H9 (cell line): Measurements from ENCODE around the gene HS3ST4. TPM values are rescaled to one million over a fixed set of nuclear protein-coding genes. Genes with fewer than 3 reads are reported as not detected.

Experiments
- DNase-seq: peaks from one replicate; pipeline ENCODE4 v3.0.0-alpha.2; 2017
- H2AFZ ChIP-seq: one replicate; pipeline ENCODE4 v1.6.1; 2013; ENCODE audit warnings: mild to moderate bottlenecking, low read length, control low read depth, moderate library complexity
- H2AK5ac ChIP-seq: 2 replicates; pipeline ENCODE4 v1.6.1; 2013; ENCODE audit warnings: low read length, control low read depth, mixed read lengths; ENCODE audit not compliant: insufficient read length
- H2BK120ac ChIP-seq: one replicate; pipeline ENCODE4 v1.6.1; 2013; ENCODE audit warnings: low read depth, mild to moderate bottlenecking, low read length, control low read depth, inconsistent platforms; ENCODE audit not compliant: poor library complexity, severe bottlenecking
- H2BK12ac ChIP-seq: 2 replicates; pipeline ENCODE4 v1.6.1; 2013; ENCODE audit warnings: low read length, control low read depth, mixed read lengths, low read depth; ENCODE audit not compliant: insufficient read length
- H2BK15ac ChIP-seq: 2 replicates; pipeline ENCODE4 v1.6.1; 2013; ENCODE audit warnings: low read depth, low read length, control low read depth
- H2BK20ac ChIP-seq: one replicate; pipeline ENCODE4 v1.6.1; 2013; ENCODE audit warnings: low read depth, mild to moderate bottlenecking, low read length, control low read depth, inconsistent platforms; ENCODE audit not compliant: poor library complexity, severe bottlenecking
- H2BK5ac ChIP-seq: 2 replicates; pipeline ENCODE4 v1.6.1; 2013; ENCODE audit warnings: low read length, control low read depth, mixed read lengths; ENCODE audit not compliant: insufficient read length
- H3K14ac ChIP-seq: 2 replicates; pipeline ENCODE4 v1.6.1; 2013; ENCODE audit warnings: low read length, control low read depth; ENCODE audit not compliant: insufficient read depth
- H3K18ac ChIP-seq: 2 replicates; pipeline ENCODE4 v1.6.1; 2013; ENCODE audit warnings: low read depth, mild to moderate bottlenecking, mixed read lengths, low read length, control low read depth; ENCODE audit not compliant: insufficient read length
- H3K23ac ChIP-seq: 2 replicates; pipeline ENCODE4 v1.6.1; 2013; ENCODE audit warnings: low read length, control low read depth, mixed read lengths, low read depth; ENCODE audit not compliant: insufficient read length
- H3K23me2 ChIP-seq: 2 replicates; pipeline ENCODE4 v1.6.1; 2013; ENCODE audit warnings: low read depth, mild to moderate bottlenecking, mixed read lengths, low read length, control low read depth; ENCODE audit not compliant: insufficient read length, poor library complexity, severe bottlenecking
- H3K27ac ChIP-seq: 2 replicates; pipeline ENCODE4 v1.5.1; 2013; ENCODE audit warnings: low read length, control low read depth, mixed read lengths, low read depth; ENCODE audit not compliant: insufficient read length
- H3K27me3 ChIP-seq: 2 replicates; pipeline ENCODE4 v1.6.1; 2013; ENCODE audit warnings: low read length, control low read depth, inconsistent platforms; ENCODE audit not compliant: insufficient read depth
- H3K4ac ChIP-seq: 2 replicates; pipeline ENCODE4 v1.6.1; 2013; ENCODE audit warnings: low read depth, mild to moderate bottlenecking, control low read depth, inconsistent platforms, low read length, moderate library complexity
- H3K4me1 ChIP-seq: 2 replicates; pipeline ENCODE4 v1.6.1; 2013; ENCODE audit warnings: low read length, control low read depth, inconsistent platforms; ENCODE audit not compliant: insufficient read depth
- H3K4me2 ChIP-seq: 2 replicates; pipeline ENCODE4 v1.6.1; 2013; ENCODE audit warnings: low read length, control low read depth, mixed read lengths; ENCODE audit not compliant: insufficient read length, insufficient read depth
- H3K56ac ChIP-seq: 2 replicates; pipeline ENCODE4 v1.6.1; 2013; ENCODE audit warnings: low read depth, mild to moderate bottlenecking, mixed read lengths, low read length, control low read depth; ENCODE audit not compliant: insufficient read length
- H3K79me1 ChIP-seq: 2 replicates; pipeline ENCODE4 v1.6.1; 2013; ENCODE audit warnings: low read depth, mild to moderate bottlenecking, moderate library complexity, low read length, control low read depth, inconsistent platforms; ENCODE audit not compliant: insufficient read depth, poor library complexity, severe bottlenecking
- H3K79me2 ChIP-seq: 2 replicates; pipeline ENCODE4 v1.6.1; 2013; ENCODE audit warnings: low read length, control low read depth, inconsistent platforms; ENCODE audit not compliant: insufficient read depth
- H3K9ac ChIP-seq: 2 replicates; pipeline ENCODE4 v1.6.1; 2013; ENCODE audit warnings: low read length, control low read depth, mixed read lengths; ENCODE audit not compliant: insufficient read length; ENCODE audit errors: extremely low read depth
- H3K9me3 ChIP-seq: one replicate; pipeline ENCODE4 v1.6.1; 2013; ENCODE audit warnings: low read depth, low read length, inconsistent platforms; ENCODE audit not compliant: control insufficient read depth
- H3T11ph ChIP-seq: one replicate; pipeline ENCODE4 v1.6.1; 2013; ENCODE audit warnings: mild to moderate bottlenecking, low read length, control low read depth, inconsistent platforms
- H4K20me1 ChIP-seq: one replicate; pipeline ENCODE4 v1.6.1; 2013; ENCODE audit not compliant: control insufficient read depth, insufficient read length, insufficient read depth
- H4K5ac ChIP-seq: 2 replicates; pipeline ENCODE4 v1.6.1; 2013; ENCODE audit warnings: low read depth, mild to moderate bottlenecking, mixed read lengths, low read length, control low read depth; ENCODE audit not compliant: insufficient read length
- H4K8ac ChIP-seq: replicated peaks from 2 replicates; pipeline ENCODE4 v1.6.1; 2013; ENCODE audit warnings: low read length, control low read depth, mixed read lengths, low read depth; ENCODE audit not compliant: insufficient read length
- H4K91ac ChIP-seq: 2 replicates; pipeline ENCODE4 v1.6.1; 2013; ENCODE audit warnings: low read depth, mild to moderate bottlenecking, moderate library complexity, mixed read lengths, low read length, control low read depth; ENCODE audit not compliant: insufficient read length
- H3K27ac Mint-ChIP-seq, 3 experiments: 2 replicates in 2 of 3; 3 replicates in 1 of 3; pipeline ENCODE4 v1.8.0; 2020 to 2021; ENCODE audit warnings: mixed read lengths in 3 of 3, mild to moderate bottlenecking in 1 of 3, moderate library complexity in 1 of 3
- H3K27me3 Mint-ChIP-seq: 2 replicates; pipeline ENCODE4 v1.8.0; 2021; ENCODE audit warnings: low read depth, mild to moderate bottlenecking, moderate library complexity, mixed read lengths
- H3K36me3 Mint-ChIP-seq, 3 experiments: 2 replicates in 2 of 3; 3 replicates in 1 of 3; pipeline ENCODE4 v1.8.0; 2020 to 2021; ENCODE audit warnings: low read depth in 3 of 3, mixed read lengths in 3 of 3; ENCODE audit not compliant: insufficient read depth in 1 of 3
- H3K4me1 Mint-ChIP-seq, 2 experiments: 2 replicates each; pipeline ENCODE4 v1.8.0; 2020; ENCODE audit warnings: mixed read lengths in 2 of 2
- H3K4me3 Mint-ChIP-seq, 2 experiments: 2 replicates in 1 of 2; 3 replicates in 1 of 2; pipeline ENCODE4 v1.8.0; 2020 to 2021; ENCODE audit warnings: mild to moderate bottlenecking in 2 of 2, mixed read lengths in 2 of 2, moderate library complexity in 1 of 2
- H3K9me3 Mint-ChIP-seq, 2 experiments: 2 replicates in 1 of 2; 3 replicates in 1 of 2; pipeline ENCODE4 v1.8.0; 2020; ENCODE audit warnings: mild to moderate bottlenecking in 2 of 2, mixed read lengths in 2 of 2, moderate library complexity in 1 of 2
- CTCF ChIP-seq: fragments of 200-600 bp; sonication (generic); conservative IDR thresholded peaks from 3 replicates; pipeline ENCODE4 v1.8.0; 2021; ENCODE audit warnings: antibody characterized with exemption, mild to moderate bottlenecking
- WGBS: extraction: QIAGEN DNeasy Blood & Tissue Kit; methylation state at CpG from one replicate; pipeline ENCODE4 v1.1.7; 2013; ENCODE audit warnings: missing lambda C conversion rate, low lambda C conversion rate, mixed read lengths; ENCODE audit not compliant: insufficient read length; ENCODE audit errors: extremely low coverage; 5-methylcytosine and 5-hydroxymethylcytosine counted together
- total RNA-seq: library from RNA; stranded (reverse); gene quantifications from 2 replicates; pipeline ENCODE4 v1.2.1, GENCODE V29; 2021

HS3ST4 gene
- total RNA-seq, 1 experiment from 2014 or later = 1.7 TPM

- H3K9me3 Mint-ChIP-seq = peaks cover 11 to 27% of the 10 kb centered on the region in 2 experiments
- Histone ChIP-seq H4K91ac (no peak overlapping the region), H2BK15ac (no peak overlapping the region), H3K23me2 (no peaks in the 10 kb centered on the region), H3K4me2 (no peak overlapping the region), H3K27ac (no peak overlapping the region), H3K79me1 (no peaks in the 10 kb centered on the region), H3K14ac (no peak overlapping the region), H2AFZ (no peak overlapping the region), H3T11ph (no peak overlapping the region), H4K5ac (no peak overlapping the region), H2BK120ac (no peak overlapping the region), H2AK5ac (no peak overlapping the region), H2BK12ac (no peak overlapping the region), H3K9me3 (peaks cover 5% of the 10 kb centered on the region), H3K23ac (no peak overlapping the region), H4K20me1 (no peaks in the 10 kb centered on the region), H3K56ac (no peak overlapping the region), H3K9ac (no peak overlapping the region), H3K79me2 (no peaks in the 10 kb centered on the region), H3K4ac (no peak overlapping the region), H2BK20ac (no peak overlapping the region), H4K8ac (no peak overlapping the region), H3K27me3 (no peaks in the 10 kb centered on the region), H2BK5ac (no peak overlapping the region), H3K4me1 (no peaks in the 10 kb centered on the region), H3K18ac (no peak overlapping the region)
- WGBS = no CpG with 5 or more reads among the region's 3 CpGs
- H3K4me1 Mint-ChIP-seq = peaks cover 15% of the 10 kb centered on the region in 2 experiments
- H3K27me3 Mint-ChIP-seq = 0 out of 2 replicates have a peak, but pooled peaks cover 1% of the 10 kb centered on the region
- no peak for TF ChIP-seq CTCF
- no peak overlapping the region for H3K27ac Mint-ChIP-seq
- DNase-seq = no peak
- no peak overlapping the region for H3K4me3 Mint-ChIP-seq
- peaks cover 1 to 18% (median 7%) of the 10 kb centered on the region in 3 experiments; a peak in 5 of 7 replicates for H3K36me3 Mint-ChIP-seq
Measured at GRCh38 chr16:26015776-26016175, 324.0 kb downstream of the HS3ST4 start.
